Gastrocnemius medialis (tissue), 4 donors: ENCODE results near the gene UNK. TPM values are rescaled to one million over a fixed set of nuclear protein-coding genes. Genes with fewer than 3 reads are reported as not detected.

ENCODE experiments used
- ATAC-seq, 2 donors: fragments of 150-250 bp; one replicate each; pipeline ENCODE4 v1.9.1; 2016
- DNase-seq, 2 donors: peaks; one replicate each; pipeline ENCODE4 v3.0.0-alpha.2; 2019
- H3K27ac ChIP-seq, 4 donors: fragments of 200-600 bp; sonication (generic); 1 replicate in 1 of 4; 2 replicates in 3 of 4; pipeline ENCODE4 v1.5.1; 2016 to 2018; ENCODE audit warnings: mild to moderate bottlenecking in 2 of 4, moderate library complexity in 1 of 4
- H3K27me3 ChIP-seq, 3 donors: fragments of 200-600 bp; sonication (generic) in 2 of 3; 1 replicate in 1 of 3; 2 replicates in 2 of 3; pipeline versions ENCODE4 v1.5.1 to v1.6.0; 2016 to 2019; ENCODE audit warnings: mild to moderate bottlenecking in 1 of 3, moderate library complexity in 1 of 3
- H3K36me3 ChIP-seq, 2 donors: fragments of 200-600 bp; sonication (generic) in 1 of 2; one replicate each; pipeline ENCODE4 v1.5.1; 2017 to 2018
- H3K4me1 ChIP-seq, 2 donors: fragments of 200-600 bp; sonication (generic) in 1 of 2; one replicate each; pipeline ENCODE4 v1.5.1; 2016 to 2017; ENCODE audit warnings: mild to moderate bottlenecking in 2 of 2
- H3K4me3 ChIP-seq, 4 donors: fragments of 200-600 bp; sonication (generic) in 3 of 4; 1 replicate in 1 of 4; 2 replicates in 3 of 4; pipeline ENCODE4 v1.5.1; 2016 to 2019; ENCODE audit warnings: mild to moderate bottlenecking in 2 of 4
- H3K9me3 ChIP-seq, 3 donors: fragments of 200-600 bp; sonication (generic) in 2 of 3; 1 replicate in 1 of 3; 2 replicates in 2 of 3; pipeline ENCODE4 v1.5.1; 2016 to 2019
- CTCF ChIP-seq, 5 experiments: fragments of 450-650 bp in 3 of 5; fragments of 200-600 bp in 2 of 5; sonication (generic) in 2 of 5; IDR thresholded peaks in 4 of 5; conservative IDR thresholded peaks in 1 of 5; 1 replicate in 4 of 5; 2 replicates in 1 of 5; pipeline ENCODE4 v1.5.1; 2016 to 2019; ENCODE audit warnings: antibody characterized with exemption in 5 of 5, mild to moderate bottlenecking in 3 of 5, moderate library complexity in 3 of 5
- POLR2A ChIP-seq, 2 donors: fragments of 450-650 bp; IDR thresholded peaks; one replicate each; pipeline ENCODE4 v1.6.1; 2017; ENCODE audit warnings: antibody characterized with exemption in 2 of 2, mild to moderate bottlenecking in 2 of 2, moderate library complexity in 2 of 2
- in situ Hi-C, 4 donors: fragments of 200-750 bp; cut with MboI; loops; one replicate each; pipeline versions ENCODE4 v1.15.0 to v1.8.0; 2017; ENCODE audit warnings: low sequenced_read_pairs in 4 of 4
- intact Hi-C: fragments of 100-400 bp; cut with DNase I; formaldehyde crosslinking; loops from one replicate; pipeline ENCODE4 v1.15.1; 2023; ENCODE audit warnings: low total_unique reads
- total RNA-seq, 4 donors: library from RNA; depleted of rRNA; stranded (reverse); fragments of >200 nt; gene quantifications; one replicate each; pipeline versions ENCODE4 v1.1.0 to v1.2.3, GENCODE V29; 2016

The UNK gene
- total RNA-seq, 4 donors from 2014 or later = 10.4 to 19.2 (median 13.1) TPM

DNA sequence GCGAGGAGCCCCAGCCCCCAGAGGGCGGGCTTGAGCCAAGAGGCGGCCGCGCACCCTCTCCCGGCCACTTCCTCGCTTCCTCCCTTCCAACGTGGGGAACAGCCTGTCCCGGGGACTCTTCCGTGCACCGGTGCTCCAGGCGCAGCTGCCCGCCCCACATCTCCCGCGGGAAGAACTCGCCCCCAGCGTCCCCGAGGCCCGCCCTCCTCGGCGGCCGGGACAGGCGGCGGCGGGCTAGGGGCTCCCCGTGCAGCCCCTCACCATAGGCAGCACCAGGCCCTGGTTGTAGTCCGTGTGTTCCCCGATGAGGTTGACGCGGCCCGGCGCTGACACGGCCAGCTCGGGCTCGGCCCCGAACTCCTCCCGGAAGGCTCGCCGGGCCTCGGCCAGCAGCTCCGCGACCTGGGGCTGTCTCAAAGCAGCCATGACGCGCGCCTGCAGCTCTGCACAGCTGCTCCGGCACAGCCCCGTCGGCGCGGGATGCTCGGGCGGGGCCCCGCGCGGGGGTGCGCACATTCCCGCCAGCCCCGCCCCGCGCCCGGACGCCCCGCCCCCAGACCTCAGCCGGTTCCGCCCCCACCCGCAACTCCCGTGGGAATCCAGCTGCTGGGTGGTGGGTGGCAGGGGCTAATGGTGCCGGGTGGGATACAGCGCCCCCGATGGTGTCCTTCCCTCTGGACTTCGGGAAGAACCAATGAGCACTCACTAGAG lies 19.7 kb upstream of the UNK start, which contains the start of gene GALK1:
TSS of gene GALK1 (minus strand) at position 482 of the 711 bp plus-strand sequence. CDS start at position 426, 56 bp downstream.
- Histone ChIP-seq H3K27ac (peak within 1 kb of the TSS; percentile 54 to 81 (median 74)), H3K27me3 (no peaks in the 10 kb centered on the region), H3K9me3 (no peaks in the 10 kb centered on the region), H3K4me1 (peaks cover 6 to 14% of the 10 kb centered on the region in 2 donors), H3K36me3 (no peaks in the 10 kb centered on the region), H3K4me3 (peak within 1 kb of the TSS; percentile 58 to 83 (median 72))
- TF ChIP-seq POLR2A (IDR thresholded peaks at IDR 0.05) = peak; percentile 30 to 59
- TF ChIP-seq CTCF (IDR thresholded peaks at IDR 0.05 in 4 of 5, conservative IDR thresholded peaks at IDR 0.05 in 1 of 5) = peak; percentile 13 to 81 (median 69)
- in situ Hi-C loops = loop anchor here in 1 of 4 donors (25.0 kb wide), 1 partner anchor 122 kb away; the partner anchor contains the start of genes TRIM47 and TRIM65
- DNase-seq (peak; percentile 47 to 59), ATAC-seq (peak; percentile 80)
- intact Hi-C loops = loop anchor here (2.0 to 5.0 kb wide), 2 partner anchors 62 to 132 kb away; partner anchors contain the start of gene TRIM65

GRCh38 chr17:75765981-75766380 lies 18.6 kb upstream of the UNK start:
- no peaks in the 10 kb centered on the region for H3K27me3 ChIP-seq
- TF ChIP-seq CTCF (IDR thresholded peaks at IDR 0.05 in 4 of 5, conservative IDR thresholded peaks at IDR 0.05 in 1 of 5) (no peak), POLR2A (IDR thresholded peaks at IDR 0.05) (no peak)
- H3K9me3 ChIP-seq = no peaks in the 10 kb centered on the region
- in situ Hi-C loops = loop anchor here in 1 of 4 donors (25.0 kb wide), 1 partner anchor 121 kb away; the partner anchor contains the start of genes TRIM47 and TRIM65
- DNase-seq (no peak), ATAC-seq (no peak)
- intact Hi-C loops = loop anchor here (2.0 to 5.0 kb wide), 2 partner anchors 61 to 131 kb away; partner anchors contain the start of gene TRIM65
- no peak overlapping the region for H3K4me3 ChIP-seq
- H3K36me3 ChIP-seq = no peaks in the 10 kb centered on the region
- H3K27ac ChIP-seq = peak overlapping the region; percentile 54 to 81 (median 74)
- peaks cover 6 to 14% of the 10 kb centered on the region in 2 donors for H3K4me1 ChIP-seq

GRCh38 chr17:75767881-75768280 lies 16.7 kb upstream of the UNK start:
- H3K4me1 ChIP-seq = peaks cover 13 to 20% of the 10 kb centered on the region in 2 donors
- ATAC-seq (no peak), DNase-seq (no peak)
- no peak overlapping the region for H3K4me3 ChIP-seq
- TF ChIP-seq POLR2A (IDR thresholded peaks at IDR 0.05) = no peak
- no peak for TF ChIP-seq CTCF (IDR thresholded peaks at IDR 0.05 in 4 of 5, conservative IDR thresholded peaks at IDR 0.05 in 1 of 5)
- H3K27me3 ChIP-seq = no peaks in the 10 kb centered on the region
- intact Hi-C loops (loop anchor here (5.0 kb wide), 1 partner anchor 129 kb away; the partner anchor contains the start of gene TRIM65), in situ Hi-C loops (loop anchor here in 1 of 4 donors (25.0 kb wide), 1 partner anchor 119 kb away; the partner anchor contains the start of genes TRIM47 and TRIM65)
- no peak overlapping the region for H3K27ac ChIP-seq
- H3K36me3 ChIP-seq = no peaks in the 10 kb centered on the region
- no peaks in the 10 kb centered on the region for H3K9me3 ChIP-seq

DNA sequence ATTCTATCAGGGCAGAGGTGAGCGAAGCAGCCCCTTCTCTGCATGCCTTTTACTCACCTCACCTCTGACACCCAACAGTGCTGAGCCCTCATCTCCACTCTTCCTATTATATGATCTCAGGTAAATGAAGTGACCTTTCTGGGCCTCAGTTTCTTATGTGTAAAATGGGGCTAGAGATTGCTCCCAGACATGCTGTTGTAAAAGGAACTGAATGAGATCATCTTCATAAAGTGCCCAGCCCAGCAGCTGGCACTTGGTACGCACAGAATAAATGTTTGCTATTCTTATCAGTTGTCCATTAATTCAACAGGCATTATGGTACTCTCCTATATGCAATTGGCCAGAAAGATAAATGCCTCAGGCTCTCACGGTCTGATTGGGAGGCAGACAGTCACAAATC lies 15.1 kb upstream of the UNK start:
- Histone ChIP-seq H3K27ac (no peak overlapping the region), H3K4me3 (no peak overlapping the region), H3K9me3 (no peaks in the 10 kb centered on the region), H3K4me1 (peaks cover 13 to 25% of the 10 kb centered on the region in 2 donors), H3K36me3 (peaks cover 0 to 1% of the 10 kb centered on the region in 2 donors), H3K27me3 (no peaks in the 10 kb centered on the region)
- intact Hi-C loops (loop anchor here (5.0 kb wide), 1 partner anchor 128 kb away; the partner anchor contains the start of gene TRIM65), in situ Hi-C loops (loop anchor here in 1 of 4 donors (25.0 kb wide), 1 partner anchor 118 kb away; the partner anchor contains the start of genes TRIM47 and TRIM65)
- DNase-seq (no peak), ATAC-seq (no peak)
- TF ChIP-seq CTCF (IDR thresholded peaks at IDR 0.05 in 4 of 5, conservative IDR thresholded peaks at IDR 0.05 in 1 of 5) (no peak), POLR2A (IDR thresholded peaks at IDR 0.05) (no peak)
